ENCODE results near the gene PLK1. TPM values are rescaled to one million over a fixed set of nuclear protein-coding genes. Genes with fewer than 3 reads are reported as not detected.

PLK1 gene
- total RNA-seq, 4 donors from 2014 or later: 0.88 to 2.7 (median 1.6) TPM

DNA sequence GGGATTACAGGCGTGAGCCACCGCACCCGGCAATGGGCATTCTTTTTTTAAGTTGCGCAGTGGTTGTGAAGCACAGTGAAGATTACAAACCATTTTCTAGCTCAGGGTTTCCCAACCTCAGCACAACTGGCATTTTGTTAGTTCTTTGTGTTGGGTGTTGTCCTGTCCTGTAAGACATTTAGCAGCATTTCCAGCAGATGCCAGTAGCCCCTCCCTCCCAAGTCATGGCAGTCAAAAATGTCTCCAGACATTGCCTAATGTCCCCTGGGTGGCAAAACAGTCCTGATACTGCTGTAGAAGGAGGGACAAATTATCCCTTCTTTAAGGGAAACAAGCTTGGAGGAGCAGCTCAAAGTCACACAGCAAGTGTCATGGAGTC lies 15.6 kb downstream of the PLK1 start:
- Histone ChIP-seq H3K27ac (no peak overlapping the region), H3K4me1 (no peaks in the 10 kb centered on the region), H3K36me3 (peaks cover 16 to 18% of the 10 kb centered on the region in 2 donors), H3K9me3 (no peaks in the 10 kb centered on the region), H3K4me3 (replicated peaks in 1 of 3) (no peak overlapping the region), H3K27me3 (no peaks in the 10 kb centered on the region)
- 93 to 94% methylated on average over 4 of the region's 4 CpGs for WGBS, 2 donors
- intact Hi-C loops (cut with DNase I): no loop called here
- no peak for TF ChIP-seq POLR2A (IDR thresholded peaks at IDR 0.05)
- TF ChIP-seq, protein P1, sequence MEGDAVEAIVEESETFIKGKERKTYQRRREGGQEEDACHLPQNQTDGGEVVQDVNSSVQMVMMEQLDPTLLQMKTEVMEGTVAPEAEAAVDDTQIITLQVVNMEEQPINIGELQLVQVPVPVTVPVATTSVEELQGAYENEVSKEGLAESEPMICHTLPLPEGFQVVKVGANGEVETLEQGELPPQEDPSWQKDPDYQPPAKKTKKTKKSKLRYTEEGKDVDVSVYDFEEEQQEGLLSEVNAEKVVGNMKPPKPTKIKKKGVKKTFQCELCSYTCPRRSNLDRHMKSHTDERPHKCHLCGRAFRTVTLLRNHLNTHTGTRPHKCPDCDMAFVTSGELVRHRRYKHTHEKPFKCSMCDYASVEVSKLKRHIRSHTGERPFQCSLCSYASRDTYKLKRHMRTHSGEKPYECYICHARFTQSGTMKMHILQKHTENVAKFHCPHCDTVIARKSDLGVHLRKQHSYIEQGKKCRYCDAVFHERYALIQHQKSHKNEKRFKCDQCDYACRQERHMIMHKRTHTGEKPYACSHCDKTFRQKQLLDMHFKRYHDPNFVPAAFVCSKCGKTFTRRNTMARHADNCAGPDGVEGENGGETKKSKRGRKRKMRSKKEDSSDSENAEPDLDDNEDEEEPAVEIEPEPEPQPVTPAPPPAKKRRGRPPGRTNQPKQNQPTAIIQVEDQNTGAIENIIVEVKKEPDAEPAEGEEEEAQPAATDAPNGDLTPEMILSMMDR (IDR thresholded peaks at IDR 0.05): no peak
- DNase-seq: no peak

DNA sequence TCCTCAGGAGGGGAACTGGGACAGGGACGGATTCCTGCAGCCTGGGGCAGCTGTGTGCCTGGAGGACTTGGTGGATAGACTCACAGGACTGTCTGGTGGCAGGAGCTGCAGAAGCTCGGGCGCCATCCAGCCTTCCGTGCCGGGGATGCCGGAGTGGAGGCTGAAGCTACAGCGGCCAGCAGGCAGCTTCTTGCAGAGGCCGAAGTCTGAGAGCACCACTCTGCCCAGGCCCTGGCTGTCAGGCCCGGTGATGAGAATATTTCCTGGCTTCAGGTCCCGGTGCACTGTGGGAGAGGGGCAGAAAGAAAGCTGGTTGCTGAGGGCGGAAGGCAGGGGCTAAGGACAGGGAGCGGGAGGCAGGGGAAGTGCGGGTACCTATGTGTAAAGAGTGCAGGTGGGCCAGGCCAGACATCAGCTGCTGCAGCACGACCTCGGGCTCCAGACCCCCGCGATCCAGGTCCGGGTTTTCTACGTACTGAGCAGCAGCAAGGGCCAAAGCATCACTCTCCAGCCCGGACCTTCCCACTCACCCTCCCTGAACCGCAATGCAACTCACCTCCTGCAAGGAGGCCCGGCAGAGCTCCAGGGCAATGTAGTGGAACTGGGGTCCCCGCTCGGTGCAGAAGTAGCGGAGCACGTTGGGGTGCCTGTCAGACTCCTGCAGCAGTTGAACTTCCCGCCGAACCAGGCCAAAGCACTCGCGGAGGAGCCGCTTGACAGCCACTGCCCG lies 16.1 kb downstream of the PLK1 start:
- no peaks in the 10 kb centered on the region for H3K4me1 ChIP-seq
- intact Hi-C loops (cut with DNase I): no loop called here

DNA sequence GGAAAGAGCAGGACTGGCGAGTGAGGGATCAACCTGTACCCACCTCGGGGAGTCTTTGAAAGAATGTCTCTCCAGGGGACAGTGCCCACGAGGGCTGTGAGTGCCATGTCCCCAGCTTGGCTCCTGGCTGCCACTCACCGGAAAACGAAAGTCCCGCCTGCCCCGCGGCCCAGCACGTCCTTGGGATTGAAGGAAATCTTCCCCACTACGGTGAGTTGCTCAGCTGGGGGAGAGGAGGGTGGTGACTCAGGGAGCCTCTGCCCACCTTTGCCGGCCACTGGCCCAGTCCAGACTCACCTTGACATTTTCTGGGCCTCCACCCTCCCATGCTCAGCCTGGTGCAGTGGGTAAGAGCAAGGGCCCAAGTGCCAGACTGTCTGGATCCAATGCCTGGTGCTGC lies 17.1 kb downstream of the PLK1 start:
- Histone ChIP-seq H3K36me3 (peaks cover 3 to 4% of the 10 kb centered on the region in 2 donors), H3K4me1 (no peaks in the 10 kb centered on the region), H3K4me3 (replicated peaks in 1 of 3) (no peak overlapping the region), H3K9me3 (no peaks in the 10 kb centered on the region), H3K27ac (no peak overlapping the region), H3K27me3 (no peaks in the 10 kb centered on the region)
- 78 to 84% methylated on average over 8 to 11 of the region's 11 CpGs for WGBS, 2 donors
- intact Hi-C loops (cut with DNase I): no loop called here
- DNase-seq: no peak
- TF ChIP-seq, protein P1 (IDR thresholded peaks at IDR 0.05): no peak
- TF ChIP-seq POLR2A (IDR thresholded peaks at IDR 0.05): no peak

More for the DNA sequence above, 16.1 kb downstream of the PLK1 start:
- DNase-seq: no peak
- whole genome bisulfite sequencing, 2 donors: 14 to 15% methylated on average over 24 to 26 of the region's 32 CpGs
- H3K4me3 ChIP-seq (replicated peaks in 1 of 3): no peak overlapping the region
- H3K36me3 ChIP-seq: peaks cover 11 to 12% of the 10 kb centered on the region in 2 donors
- H3K27me3 ChIP-seq: no peaks in the 10 kb centered on the region
- no peaks in the 10 kb centered on the region for H3K9me3 ChIP-seq
- no peak for TF ChIP-seq POLR2A (IDR thresholded peaks at IDR 0.05)
- TF ChIP-seq, protein P1 (IDR thresholded peaks at IDR 0.05): no peak
- no peak overlapping the region for H3K27ac ChIP-seq

DNA sequence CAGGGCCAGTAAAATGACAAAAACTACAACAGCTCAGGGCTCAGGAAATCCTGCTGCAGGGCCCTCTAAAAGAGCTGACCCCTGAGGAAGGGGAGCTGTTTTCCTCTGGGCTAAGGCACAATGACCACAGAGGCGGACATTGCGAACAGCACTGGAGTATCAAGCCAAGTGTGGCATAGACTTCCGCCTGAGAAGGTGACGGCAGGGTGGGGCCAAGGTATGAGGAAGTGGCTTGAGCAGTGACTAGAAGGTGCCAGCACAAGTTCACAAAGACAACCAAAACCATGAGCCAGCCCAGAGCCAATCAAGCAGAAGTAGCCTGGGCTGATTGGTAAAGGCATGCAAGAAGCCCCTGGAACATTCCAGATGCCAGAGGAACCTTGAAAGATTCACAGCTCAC lies 20.4 kb downstream of the PLK1 start:
- 68 to 76% methylated on average over 4 of the region's 4 CpGs for WGBS, 2 donors
- Histone ChIP-seq H3K27ac (no peak overlapping the region), H3K4me1 (no peaks in the 10 kb centered on the region), H3K4me3 (replicated peaks in 1 of 3) (no peak overlapping the region), H3K36me3 (no peaks in the 10 kb centered on the region), H3K9me3 (no peaks in the 10 kb centered on the region), H3K27me3 (no peaks in the 10 kb centered on the region)
- intact Hi-C loops (cut with DNase I): no loop called here
- TF ChIP-seq, protein P1 (IDR thresholded peaks at IDR 0.05): no peak
- TF ChIP-seq POLR2A (IDR thresholded peaks at IDR 0.05): no peak
- no peak for DNase-seq

DNA sequence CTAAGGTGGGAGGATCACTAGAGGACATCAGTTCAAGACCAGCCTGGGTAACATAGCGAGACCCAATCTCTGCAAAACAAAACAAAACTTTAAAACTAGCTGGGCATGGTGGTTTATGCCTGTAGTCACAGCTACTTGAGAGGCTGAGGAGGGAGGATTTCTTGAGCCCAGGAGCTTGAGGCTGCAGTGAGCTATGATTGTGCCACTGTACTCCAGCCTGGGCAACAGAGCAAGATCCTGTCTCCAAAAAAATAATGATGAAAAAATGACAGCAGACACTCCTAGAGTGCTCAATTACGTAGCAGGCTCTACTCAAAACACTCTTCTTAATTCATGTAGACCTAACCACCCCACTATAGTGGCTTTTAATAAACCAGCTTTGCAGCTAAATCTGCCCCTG lies 21.4 kb downstream of the PLK1 start:
- no peak for DNase-seq
- intact Hi-C loops (cut with DNase I): no loop called here

More for the DNA sequence above, 21.4 kb downstream of the PLK1 start:
- no peak overlapping the region for H3K4me3 ChIP-seq (replicated peaks in 1 of 3)
- H3K27me3 ChIP-seq: no peaks in the 10 kb centered on the region
- no peaks in the 10 kb centered on the region for H3K36me3 ChIP-seq
- 73 to 83% methylated on average over 2 of the region's 2 CpGs for WGBS, 2 donors
- no peaks in the 10 kb centered on the region for H3K4me1 ChIP-seq
- TF ChIP-seq, protein P1 (IDR thresholded peaks at IDR 0.05): no peak
- TF ChIP-seq POLR2A (IDR thresholded peaks at IDR 0.05): no peak
- H3K9me3 ChIP-seq: no peaks in the 10 kb centered on the region
- H3K27ac ChIP-seq: no peak overlapping the region

Measured in thyroid gland (tissue), 4 donors.